Ishikawa (cell line): ENCODE results near the gene CNTN2.

Experiments used
- CEBPB ChIP-seq: IDR thresholded peaks from 2 replicates; pipeline ENCODE4 v1.6.1; 2012
- CREB1 ChIP-seq: IDR thresholded peaks from 2 replicates; pipeline ENCODE4 v1.6.1; 2012; ENCODE audit warnings: low read depth
- EGR1 ChIP-seq: IDR thresholded peaks from 2 replicates; pipeline ENCODE4 v1.6.1; 2012
- EP300 ChIP-seq: IDR thresholded peaks from 2 replicates; pipeline ENCODE4 v1.6.1; 2012; ENCODE audit warnings: borderline replicate concordance
- FOXM1 ChIP-seq: IDR thresholded peaks from 2 replicates; pipeline ENCODE4 v1.6.1; 2012; ENCODE audit warnings: low read depth, borderline replicate concordance
- MAX ChIP-seq: IDR thresholded peaks from 2 replicates; pipeline ENCODE4 v1.6.1; 2012
- RAD21 ChIP-seq: IDR thresholded peaks from 2 replicates; pipeline ENCODE4 v1.6.1; 2012; ENCODE audit warnings: low read depth
- REST ChIP-seq: IDR thresholded peaks from 2 replicates; pipeline ENCODE4 v1.6.1; 2012; ENCODE audit warnings: low read depth, mild to moderate bottlenecking
- TAF1 ChIP-seq: IDR thresholded peaks from 2 replicates; pipeline ENCODE4 v1.6.1; 2012; ENCODE audit warnings: low read depth, mild to moderate bottlenecking
- USF1 ChIP-seq: IDR thresholded peaks from 2 replicates; pipeline ENCODE4 v1.6.1; 2012
- YY1 ChIP-seq: IDR thresholded peaks from 2 replicates; pipeline ENCODE4 v1.6.1; 2012; ENCODE audit warnings: low read depth
- ZBTB7A ChIP-seq: IDR thresholded peaks from 2 replicates; pipeline ENCODE4 v1.6.1; 2012; ENCODE audit warnings: low read depth

DNA sequence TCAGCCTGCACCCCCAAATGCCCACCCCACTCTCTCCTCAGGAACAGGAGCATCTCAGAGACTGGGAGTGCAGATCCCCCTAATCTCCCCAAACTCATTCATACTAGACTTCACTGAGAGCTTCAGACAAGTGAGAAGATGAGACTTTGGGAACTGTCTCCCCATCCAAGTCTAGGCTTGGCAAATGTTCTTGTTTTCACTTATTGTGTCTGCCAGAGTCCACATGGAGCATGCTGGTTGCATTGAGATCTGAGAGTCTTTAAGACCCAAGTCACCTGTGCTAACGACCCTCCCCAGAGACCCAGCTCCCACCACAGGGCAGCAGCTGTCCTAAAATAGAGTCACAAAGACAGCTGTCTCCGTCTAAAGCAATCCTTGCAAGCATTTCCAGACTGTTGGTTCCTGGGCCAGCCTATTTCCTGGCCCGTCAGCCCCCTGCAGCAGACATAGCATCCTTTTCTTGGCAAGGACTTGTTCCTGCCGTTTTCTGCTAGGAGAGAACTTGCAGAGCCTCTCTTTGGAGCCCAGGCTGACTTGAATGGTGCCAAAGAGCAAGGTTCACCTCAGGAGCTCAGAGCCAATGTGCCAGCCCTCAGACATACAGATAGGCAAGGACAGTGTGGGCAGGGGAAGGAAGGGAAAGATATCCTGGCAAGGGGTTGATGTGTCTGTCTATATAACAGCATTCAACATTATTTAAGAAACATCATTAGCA lies 1.9 kb upstream of the CNTN2 start:
- TF ChIP-seq EP300 (no peak), REST (no peak), USF1 (no peak), FOXM1 (no peak), YY1 (no peak), EGR1 (no peak), RAD21 (no peak), TAF1 (no peak), MAX (no peak), CREB1 (no peak), CEBPB (no peak), ZBTB7A (no peak)
